ENCODE measurements around the gene MCM3.

DNA sequence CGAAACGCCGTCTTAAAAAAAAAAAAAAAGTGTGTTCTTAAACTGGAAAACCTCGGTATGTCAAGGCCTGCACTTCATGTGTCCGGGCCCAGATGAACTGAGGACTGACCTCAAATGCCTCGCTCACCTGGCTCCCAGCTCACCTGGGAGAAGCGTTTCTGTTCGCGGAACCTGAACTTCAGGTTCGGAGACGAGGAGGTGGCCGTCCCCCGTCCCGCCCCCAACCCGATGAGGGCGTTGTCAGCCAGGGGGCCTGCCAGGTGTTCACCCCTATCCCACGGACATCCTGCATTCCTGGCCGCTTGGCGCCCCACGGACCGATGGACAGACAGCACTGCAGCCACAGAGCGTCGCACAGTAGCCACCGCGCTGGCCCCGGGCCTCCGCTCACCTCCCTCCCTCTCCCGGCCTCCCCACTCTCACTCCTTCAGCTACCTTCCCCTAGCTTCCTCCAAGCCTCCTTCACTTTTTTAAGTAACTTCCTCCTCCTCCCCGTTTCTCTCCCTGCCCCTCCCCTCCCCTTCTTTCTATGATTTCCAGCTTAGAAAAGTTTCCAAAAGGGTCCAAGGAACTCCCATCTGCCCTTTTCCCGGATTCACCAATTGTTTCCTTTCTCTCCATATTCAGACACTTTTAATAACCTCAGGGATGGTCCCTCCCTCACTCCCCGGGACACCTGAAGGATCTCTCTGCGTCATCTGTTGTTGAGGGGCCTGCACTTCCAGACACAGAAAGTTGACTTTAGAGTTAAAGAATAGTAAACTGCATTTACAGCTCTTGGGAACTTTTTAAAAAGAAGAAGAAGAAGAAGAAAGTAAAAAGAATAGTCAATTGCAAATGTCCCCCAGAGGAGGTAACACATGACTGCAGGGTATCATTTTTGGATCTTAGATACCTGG, 22.7 kb upstream of the MCM3 start:
- TF ChIP-seq, protein P1, sequence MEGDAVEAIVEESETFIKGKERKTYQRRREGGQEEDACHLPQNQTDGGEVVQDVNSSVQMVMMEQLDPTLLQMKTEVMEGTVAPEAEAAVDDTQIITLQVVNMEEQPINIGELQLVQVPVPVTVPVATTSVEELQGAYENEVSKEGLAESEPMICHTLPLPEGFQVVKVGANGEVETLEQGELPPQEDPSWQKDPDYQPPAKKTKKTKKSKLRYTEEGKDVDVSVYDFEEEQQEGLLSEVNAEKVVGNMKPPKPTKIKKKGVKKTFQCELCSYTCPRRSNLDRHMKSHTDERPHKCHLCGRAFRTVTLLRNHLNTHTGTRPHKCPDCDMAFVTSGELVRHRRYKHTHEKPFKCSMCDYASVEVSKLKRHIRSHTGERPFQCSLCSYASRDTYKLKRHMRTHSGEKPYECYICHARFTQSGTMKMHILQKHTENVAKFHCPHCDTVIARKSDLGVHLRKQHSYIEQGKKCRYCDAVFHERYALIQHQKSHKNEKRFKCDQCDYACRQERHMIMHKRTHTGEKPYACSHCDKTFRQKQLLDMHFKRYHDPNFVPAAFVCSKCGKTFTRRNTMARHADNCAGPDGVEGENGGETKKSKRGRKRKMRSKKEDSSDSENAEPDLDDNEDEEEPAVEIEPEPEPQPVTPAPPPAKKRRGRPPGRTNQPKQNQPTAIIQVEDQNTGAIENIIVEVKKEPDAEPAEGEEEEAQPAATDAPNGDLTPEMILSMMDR (conservative IDR thresholded peaks at IDR 0.05; ENCODE audit: low read length), result no peak
- TF ChIP-seq EZH2phosphoT487 (IDR thresholded peaks at IDR 0.05; ENCODE audit: borderline replicate concordance), result no peak

Measured in Loucy (cell line).